HEK293 (cell line): ENCODE data around the gene RPP25L.

Source experiments
- GLIS2 ChIP-seq: fragments of 450-650 bp; formaldehyde crosslinking; IDR thresholded peaks from 2 replicates; pipeline ENCODE4 v1.5.1; 2016; ENCODE audit warnings: missing biosample characterization, missing genetic modification characterization
- HIC1 ChIP-seq: fragments of 450-650 bp; formaldehyde crosslinking; IDR thresholded peaks from 2 replicates; pipeline ENCODE4 v1.5.1; 2016; ENCODE audit warnings: missing biosample characterization, missing genetic modification characterization
- KLF9 ChIP-seq: fragments of 450-650 bp; formaldehyde crosslinking; IDR thresholded peaks from 2 replicates; pipeline ENCODE4 v1.5.1; 2016; ENCODE audit warnings: missing biosample characterization, missing genetic modification characterization, low read depth
- OVOL3 ChIP-seq: fragments of 450-650 bp; formaldehyde crosslinking; IDR thresholded peaks from 2 replicates; pipeline ENCODE4 v1.5.1; 2016; ENCODE audit warnings: missing biosample characterization, missing genetic modification characterization
- REPIN1 ChIP-seq: fragments of 450-650 bp; formaldehyde crosslinking; IDR thresholded peaks from 2 replicates; pipeline ENCODE4 v1.5.1; 2017; ENCODE audit warnings: missing biosample characterization, missing genetic modification characterization, low read depth
- SP3 ChIP-seq: fragments of 450-650 bp; formaldehyde crosslinking; IDR thresholded peaks from 2 replicates; pipeline ENCODE4 v1.5.1; 2016; ENCODE audit warnings: missing biosample characterization, missing genetic modification characterization
- SP7 ChIP-seq: fragments of 450-650 bp; formaldehyde crosslinking; IDR thresholded peaks from 2 replicates; pipeline ENCODE4 v1.5.1; 2016; ENCODE audit warnings: missing biosample characterization, missing genetic modification characterization
- ZBTB26 ChIP-seq: fragments of 450-650 bp; formaldehyde crosslinking; optimal IDR thresholded peaks from 2 replicates; pipeline ENCODE3; 2016; ENCODE audit warnings: missing biosample characterization, mild to moderate bottlenecking, missing genetic modification characterization
- ZBTB8A ChIP-seq: fragments of 450-650 bp; formaldehyde crosslinking; IDR thresholded peaks from 2 replicates; pipeline ENCODE4 v1.5.1; 2016; ENCODE audit warnings: missing biosample characterization, missing genetic modification characterization
- ZFHX2 ChIP-seq: fragments of 450-650 bp; formaldehyde crosslinking; conservative IDR thresholded peaks from 2 replicates; pipeline ENCODE4 v1.5.1; 2016; ENCODE audit warnings: missing biosample characterization, missing genetic modification characterization
- ZNF10 ChIP-seq: fragments of 450-650 bp; formaldehyde crosslinking; IDR thresholded peaks from 2 replicates; pipeline ENCODE4 v1.5.1; 2017; ENCODE audit warnings: missing biosample characterization, missing genetic modification characterization
- ZNF132 ChIP-seq: fragments of 450-650 bp; formaldehyde crosslinking; IDR thresholded peaks from 2 replicates; pipeline ENCODE4 v1.5.1; 2017; ENCODE audit warnings: missing biosample characterization, missing genetic modification characterization, borderline replicate concordance
- ZNF16 ChIP-seq: fragments of 450-650 bp; formaldehyde crosslinking; IDR thresholded peaks from 2 replicates; pipeline ENCODE4 v1.5.1; 2016; ENCODE audit warnings: low read depth, missing biosample characterization, missing genetic modification characterization
- ZNF174 ChIP-seq: fragments of 450-650 bp; formaldehyde crosslinking; IDR thresholded peaks from 2 replicates; pipeline ENCODE4 v1.5.0; 2017; ENCODE audit warnings: missing biosample characterization, mild to moderate bottlenecking, missing genetic modification characterization
- ZNF23 ChIP-seq: fragments of 450-650 bp; formaldehyde crosslinking; IDR thresholded peaks from 2 replicates; pipeline ENCODE4 v1.5.1; 2016; ENCODE audit warnings: missing biosample characterization, missing genetic modification characterization, borderline replicate concordance
- ZNF280D ChIP-seq: fragments of 450-650 bp; formaldehyde crosslinking; IDR thresholded peaks from 2 replicates; pipeline ENCODE4 v1.5.1; 2016; ENCODE audit warnings: missing biosample characterization, missing genetic modification characterization
- ZNF366 ChIP-seq: fragments of 450-650 bp; formaldehyde crosslinking; conservative IDR thresholded peaks from 2 replicates; pipeline ENCODE4 v1.5.1; 2016; ENCODE audit warnings: missing biosample characterization, missing genetic modification characterization
- ZNF433 ChIP-seq: fragments of 450-650 bp; formaldehyde crosslinking; IDR thresholded peaks from 2 replicates; pipeline ENCODE4 v1.5.1; 2016; ENCODE audit warnings: missing biosample characterization, missing genetic modification characterization, low read depth
- ZNF48 ChIP-seq: fragments of 450-650 bp; formaldehyde crosslinking; IDR thresholded peaks from 2 replicates; pipeline ENCODE4 v1.5.1; 2016; ENCODE audit warnings: missing biosample characterization, missing genetic modification characterization
- ZNF521 ChIP-seq: fragments of 450-650 bp; formaldehyde crosslinking; IDR thresholded peaks from 2 replicates; pipeline ENCODE4 v1.5.1; 2017; ENCODE audit warnings: missing biosample characterization, mild to moderate bottlenecking, missing genetic modification characterization
- ZNF558 ChIP-seq: fragments of 450-650 bp; formaldehyde crosslinking; IDR thresholded peaks from 2 replicates; pipeline ENCODE4 v1.5.1; 2016; ENCODE audit warnings: missing biosample characterization, missing genetic modification characterization
- ZNF571 ChIP-seq: fragments of 450-650 bp; formaldehyde crosslinking; IDR thresholded peaks from 2 replicates; pipeline ENCODE4 v1.5.0; 2017; ENCODE audit warnings: missing biosample characterization, missing genetic modification characterization
- ZNF585B ChIP-seq: fragments of 450-650 bp; formaldehyde crosslinking; IDR thresholded peaks from 2 replicates; pipeline ENCODE4 v1.5.1; 2016; ENCODE audit warnings: missing biosample characterization, missing genetic modification characterization
- ZNF837 ChIP-seq: fragments of 450-650 bp; formaldehyde crosslinking; IDR thresholded peaks from 2 replicates; pipeline ENCODE4 v1.5.1; 2016; ENCODE audit warnings: missing biosample characterization, missing genetic modification characterization
- ZNF843 ChIP-seq: fragments of 450-650 bp; formaldehyde crosslinking; IDR thresholded peaks from 2 replicates; pipeline ENCODE4 v1.5.1; 2016; ENCODE audit warnings: missing biosample characterization, missing genetic modification characterization
- TF ChIP-seq, protein P1 (sequence below): fragments of 450-650 bp; formaldehyde crosslinking; IDR thresholded peaks from 2 replicates; pipeline ENCODE4 v1.5.1; 2017; ENCODE audit warnings: missing biosample characterization, mild to moderate bottlenecking, missing genetic modification characterization, moderate library complexity
- TF ChIP-seq, protein P2 (sequence below): fragments of 450-650 bp; formaldehyde crosslinking; IDR thresholded peaks from 2 replicates; pipeline ENCODE4 v1.5.1; 2016; ENCODE audit warnings: missing biosample characterization, missing genetic modification characterization
- TF ChIP-seq, protein P3 (sequence below): fragments of 450-650 bp; formaldehyde crosslinking; IDR thresholded peaks from 2 replicates; pipeline ENCODE4 v1.5.1; 2016; ENCODE audit warnings: missing biosample characterization, missing genetic modification characterization

Gene RPP25L

GRCh38 chr9:34628656-34629490, 17.0 kb upstream of the RPP25L start, which contains the start of gene ARID3C (continued):
- TF ChIP-seq, protein P1, sequence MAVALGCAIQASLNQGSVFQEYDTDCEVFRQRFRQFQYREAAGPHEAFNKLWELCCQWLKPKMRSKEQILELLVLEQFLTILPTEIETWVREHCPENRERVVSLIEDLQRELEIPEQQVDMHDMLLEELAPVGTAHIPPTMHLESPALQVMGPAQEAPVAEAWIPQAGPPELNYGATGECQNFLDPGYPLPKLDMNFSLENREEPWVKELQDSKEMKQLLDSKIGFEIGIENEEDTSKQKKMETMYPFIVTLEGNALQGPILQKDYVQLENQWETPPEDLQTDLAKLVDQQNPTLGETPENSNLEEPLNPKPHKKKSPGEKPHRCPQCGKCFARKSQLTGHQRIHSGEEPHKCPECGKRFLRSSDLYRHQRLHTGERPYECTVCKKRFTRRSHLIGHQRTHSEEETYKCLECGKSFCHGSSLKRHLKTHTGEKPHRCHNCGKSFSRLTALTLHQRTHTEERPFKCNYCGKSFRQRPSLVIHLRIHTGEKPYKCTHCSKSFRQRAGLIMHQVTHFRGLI (tag by site-specific recombination), result no peak
- no peak for TF ChIP-seq ZNF48
- 0 out of 2 replicates have a peak, but pooled peaks have one; percentile 20 for TF ChIP-seq GLIS2 (tag by site-specific recombination)
- TF ChIP-seq ZNF10 (tag by site-specific recombination), result no peak
- TF ChIP-seq ZNF280D (tag by site-specific recombination), result no peak
- TF ChIP-seq ZBTB26, result peak; percentile 30
- TF ChIP-seq SP7 (tag by site-specific recombination), result no peak
- TF ChIP-seq ZNF16 (tag by site-specific recombination), result no peak
- TF ChIP-seq ZNF571 (tag by site-specific recombination), result no peak
- TF ChIP-seq ZNF23 (tag by site-specific recombination), result no peak
- peak; percentile 67 for TF ChIP-seq ZFHX2 (tag by site-specific recombination)
- TF ChIP-seq ZBTB8A, result 0 out of 2 replicates have a peak, but pooled peaks have one; percentile 33
- no peak for TF ChIP-seq SP3 (tag by site-specific recombination)
- no peak for TF ChIP-seq ZNF558
- TF ChIP-seq, protein P2, sequence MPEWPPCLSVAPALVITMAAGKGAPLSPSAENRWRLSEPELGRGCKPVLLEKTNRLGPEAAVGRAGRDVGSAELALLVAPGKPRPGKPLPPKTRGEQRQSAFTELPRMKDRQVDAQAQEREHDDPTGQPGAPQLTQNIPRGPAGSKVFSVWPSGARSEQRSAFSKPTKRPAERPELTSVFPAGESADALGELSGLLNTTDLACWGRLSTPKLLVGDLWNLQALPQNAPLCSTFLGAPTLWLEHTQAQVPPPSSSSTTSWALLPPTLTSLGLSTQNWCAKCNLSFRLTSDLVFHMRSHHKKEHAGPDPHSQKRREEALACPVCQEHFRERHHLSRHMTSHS (tag by site-specific recombination), result no peak
- no peak for TF ChIP-seq OVOL3 (tag by site-specific recombination)
- TF ChIP-seq ZNF366 (tag by site-specific recombination), result peak; percentile 58; the same call in 1 of the 2 replicates
- TF ChIP-seq ZNF132 (tag by site-specific recombination), result no peak
- TF ChIP-seq ZNF521 (tag by site-specific recombination), result no peak
- no peak for TF ChIP-seq HIC1 (tag by site-specific recombination)
- no peak for TF ChIP-seq ZNF174 (tag by site-specific recombination)
- TF ChIP-seq, protein P3, sequence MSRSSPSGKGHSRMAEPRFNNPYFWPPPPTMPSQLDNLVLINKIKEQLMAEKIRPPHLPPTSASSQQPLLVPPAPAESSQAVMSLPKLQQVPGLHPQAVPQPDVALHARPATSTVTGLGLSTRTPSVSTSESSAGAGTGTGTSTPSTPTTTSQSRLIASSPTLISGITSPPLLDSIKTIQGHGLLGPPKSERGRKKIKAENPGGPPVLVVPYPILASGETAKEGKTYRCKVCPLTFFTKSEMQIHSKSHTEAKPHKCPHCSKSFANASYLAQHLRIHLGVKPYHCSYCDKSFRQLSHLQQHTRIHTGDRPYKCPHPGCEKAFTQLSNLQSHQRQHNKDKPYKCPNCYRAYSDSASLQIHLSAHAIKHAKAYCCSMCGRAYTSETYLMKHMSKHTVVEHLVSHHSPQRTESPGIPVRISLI (tag by site-specific recombination), result no peak
- TF ChIP-seq ZNF585B (tag by site-specific recombination), result no peak
- TF ChIP-seq ZNF843 (tag by site-specific recombination), result no peak
- TF ChIP-seq REPIN1 (tag by site-specific recombination), result no peak
- no peak for TF ChIP-seq ZNF433
- TF ChIP-seq ZNF837 (tag by site-specific recombination), result no peak
- peak; percentile 43; the same call in 1 of the 2 replicates for TF ChIP-seq KLF9 (tag by site-specific recombination)
